Stomach (tissue), 9 donors: ENCODE data around the gene SKA3. TPM values are rescaled to one million over a fixed set of nuclear protein-coding genes. Genes with fewer than 3 reads are reported as not detected.

Experiments used
- DNase-seq, 2 donors: peaks; one replicate each; pipeline versions ENCODE4 v3.0.0 to v3.0.0-alpha.2; 2013 to 2019
- H3K27ac ChIP-seq, 5 donors: fragments of 200-600 bp in 4 of 5; sonication (generic) in 4 of 5; one replicate each; pipeline ENCODE4 v1.5.1; 2013 to 2019; ENCODE audit warnings: mild to moderate bottlenecking in 1 of 5, moderate library complexity in 1 of 5
- H3K27me3 ChIP-seq, 3 donors: fragments of 200-600 bp; sonication (generic); one replicate each; pipeline ENCODE4 v1.5.1; 2017 to 2019; ENCODE audit warnings: mixed run types in 1 of 3
- H3K36me3 ChIP-seq, 4 donors: fragments of 200-600 bp; sonication (generic); 1 replicate in 3 of 4; 2 replicates in 1 of 4; pipeline ENCODE4 v1.5.1; 2016 to 2019
- H3K4me1 ChIP-seq, 4 donors: fragments of 200-600 bp; sonication (generic); one replicate each; pipeline ENCODE4 v1.5.1; 2016 to 2019
- H3K4me3 ChIP-seq, 4 donors: fragments of 200-600 bp; sonication (generic) in 3 of 4; one replicate each; pipeline ENCODE4 v1.5.1; 2016 to 2019; ENCODE audit warnings: mild to moderate bottlenecking in 1 of 4
- H3K9me3 ChIP-seq, 4 donors: fragments of 200-600 bp; sonication (generic); one replicate each; pipeline ENCODE4 v1.5.1; 2016 to 2019
- CTCF ChIP-seq, 7 experiments: fragments of 450-650 bp in 4 of 7; fragments of 200-600 bp in 3 of 7; sonication (generic) in 3 of 7; IDR thresholded peaks; one replicate each; pipeline ENCODE4 v1.5.1; 2016 to 2019; ENCODE audit warnings: antibody characterized with exemption in 7 of 7, control low read depth in 2 of 7, mild to moderate bottlenecking in 1 of 7
- EP300 ChIP-seq: sonication (generic); formaldehyde crosslinking; IDR thresholded peaks from one replicate; pipeline ENCODE4 v1.6.1; 2017; ENCODE audit warnings: antibody characterized with exemption
- POLR2A ChIP-seq, 4 donors: fragments of 450-650 bp; IDR thresholded peaks; one replicate each; pipeline ENCODE4 v1.6.1; 2016; ENCODE audit warnings: antibody characterized with exemption in 4 of 4, control low read depth in 2 of 4, mild to moderate bottlenecking in 1 of 4, moderate library complexity in 1 of 4
- POLR2AphosphoS5 ChIP-seq, 3 donors: sonication (generic); formaldehyde crosslinking; IDR thresholded peaks; one replicate each; pipeline ENCODE4 v1.6.1; 2016; ENCODE audit warnings: antibody characterized with exemption in 3 of 3
- WGBS, 5 donors: extraction: QIAGEN DNeasy Blood & Tissue Kit in 3 of 5; methylation state at CpG; one replicate each; pipeline versions ENCODE4 v1.1.5 to v1.1.7; 2013 to 2018; 5-methylcytosine and 5-hydroxymethylcytosine counted together
- intact Hi-C: fragments of 100-400 bp; cut with DNase I; formaldehyde crosslinking; loops from one replicate; pipeline ENCODE4 v1.15.1; 2023; ENCODE audit warnings: low total_unique reads
- polyA plus RNA-seq, 3 donors: library from polyadenylated mRNA; stranded (reverse); fragments of 200-250 nt; gene quantifications; one replicate each; pipeline ENCODE4 v1.2.3, GENCODE V29; 2013
- total RNA-seq, 5 donors: library from RNA; depleted of rRNA; stranded (reverse); fragments of >200 nt; gene quantifications; one replicate each; pipeline versions ENCODE4 v1.1.0 to v1.2.3, GENCODE V29; 2014 to 2016
- donor health status: healthy with polysubstance abuse.
- donor health status: Bipolar disorder and iron deficiency.
- donor health status: healthy.

Gene SKA3
- total and polyA plus RNA-seq, 8 donors, result 0.76 to 3.1 (median 2.6) TPM; not detected in 1

- Histone ChIP-seq H3K36me3 (no peaks in the 10 kb centered on the region), H3K4me3 (no peak overlapping the region), H3K27me3 (no peaks in the 10 kb centered on the region), H3K9me3 (peaks cover 0 to 5% (median 0%) of the 10 kb centered on the region in 4 donors), H3K27ac (no peak overlapping the region), H3K4me1 (no peaks in the 10 kb centered on the region)
- WGBS, 5 donors, result 48 to 70% (median 53%) methylated on average over 3 of the region's 3 CpGs
- DNase-seq, result peak in 1 of 2 donors; percentile 21
- no peak for TF ChIP-seq CTCF (IDR thresholded peaks at IDR 0.05)
- no peak for TF ChIP-seq POLR2AphosphoS5 (IDR thresholded peaks at IDR 0.05)
- no peak for TF ChIP-seq EP300
- no peak for TF ChIP-seq POLR2A (IDR thresholded peaks at IDR 0.05)
- intact Hi-C loops, result loop anchor here (10.0 kb wide), 1 partner anchor 170 kb away; no protein-coding TSS in a partner anchor
Measured at GRCh38 chr13:21115231-21115630, 61.1 kb downstream of the SKA3 start.

- Histone ChIP-seq H3K27me3 (no peaks in the 10 kb centered on the region), H3K27ac (no peak overlapping the region), H3K36me3 (no peaks in the 10 kb centered on the region), H3K4me3 (no peak overlapping the region), H3K4me1 (no peaks in the 10 kb centered on the region), H3K9me3 (no peaks in the 10 kb centered on the region)
- intact Hi-C loops, result loop anchor here (10.0 kb wide), 1 partner anchor 167 kb away; no protein-coding TSS in a partner anchor
- 79 to 93% (median 83%) methylated on average over 7 to 8 of the region's 8 CpGs for WGBS, 5 donors
- DNase-seq, result no peak
- TF ChIP-seq EP300 (no peak), POLR2AphosphoS5 (IDR thresholded peaks at IDR 0.05) (no peak)
Measured at GRCh38 chr13:21111546-21111945, 64.8 kb downstream of the SKA3 start.

- Histone ChIP-seq H3K36me3 (no peaks in the 10 kb centered on the region), H3K9me3 (no peaks in the 10 kb centered on the region), H3K4me3 (no peak overlapping the region), H3K4me1 (no peaks in the 10 kb centered on the region), H3K27me3 (no peaks in the 10 kb centered on the region), H3K27ac (no peak overlapping the region)
- intact Hi-C loops, result loop anchor here (10.0 kb wide), 1 partner anchor 376 kb away; no protein-coding TSS in a partner anchor
- WGBS, 5 donors, result 85 to 94% (median 87%) methylated on average over 7 of the region's 7 CpGs
- DNase-seq, result no peak
- TF ChIP-seq CTCF (IDR thresholded peaks at IDR 0.05) (no peak), EP300 (no peak), POLR2AphosphoS5 (IDR thresholded peaks at IDR 0.05) (no peak), POLR2A (IDR thresholded peaks at IDR 0.05) (no peak)
Measured at GRCh38 chr13:21109168-21109567, 67.2 kb downstream of the SKA3 start.

GRCh38 chr13:21106089-21106488 lies 70.3 kb downstream of the SKA3 start:
- WGBS, 5 donors, result 22 to 47% (median 36%) methylated on average over 4 of the region's 4 CpGs
- Histone ChIP-seq H3K4me1 (no peaks in the 10 kb centered on the region), H3K4me3 (no peak overlapping the region), H3K27me3 (no peaks in the 10 kb centered on the region), H3K36me3 (no peaks in the 10 kb centered on the region), H3K9me3 (no peaks in the 10 kb centered on the region), H3K27ac (no peak overlapping the region)
- intact Hi-C loops, result loop anchor here (10.0 kb wide), 1 partner anchor 379 kb away; no protein-coding TSS in a partner anchor
- DNase-seq, result peak in 1 of 2 donors; percentile 32
- TF ChIP-seq EP300 (no peak), POLR2AphosphoS5 (IDR thresholded peaks at IDR 0.05) (no peak), POLR2A (IDR thresholded peaks at IDR 0.05) (no peak), CTCF (IDR thresholded peaks at IDR 0.05) (no peak)
